Stimulated activated CD4-positive, alpha-beta T cell treated with anti-CD3 and anti-CD28 coated beads, Interleukin-2, amount 100 ng/mL, for 48 hours (primary cell): Measurements from ENCODE around the gene STK10.
A peak's percentile ranks its signal among the peaks of the same experiment; 100 is the strongest.
"Not testable (repeated sequence)": the region's sequence is repeated elsewhere in the genome, so short reads cannot be mapped to it uniquely, and the experiment has no call there.

Experiments used
- DNase-seq, 2 donors: peaks; one replicate each; pipeline ENCODE4 v3.0.0-alpha.2; 2020

The STK10 gene

GRCh38 chr5:172188033-172188892 is at the start of gene STK10:
Gene STK10, minus strand, starts transcription at chr5:172188224. Its CDS starts 182 bp downstream, at chr5:172188042.
- peak; percentile 79 to 82 for DNase-seq

GRCh38 chr5:172235827-172236736 is 48.1 kb upstream of the STK10 start:
- DNase-seq: no peak

DNA sequence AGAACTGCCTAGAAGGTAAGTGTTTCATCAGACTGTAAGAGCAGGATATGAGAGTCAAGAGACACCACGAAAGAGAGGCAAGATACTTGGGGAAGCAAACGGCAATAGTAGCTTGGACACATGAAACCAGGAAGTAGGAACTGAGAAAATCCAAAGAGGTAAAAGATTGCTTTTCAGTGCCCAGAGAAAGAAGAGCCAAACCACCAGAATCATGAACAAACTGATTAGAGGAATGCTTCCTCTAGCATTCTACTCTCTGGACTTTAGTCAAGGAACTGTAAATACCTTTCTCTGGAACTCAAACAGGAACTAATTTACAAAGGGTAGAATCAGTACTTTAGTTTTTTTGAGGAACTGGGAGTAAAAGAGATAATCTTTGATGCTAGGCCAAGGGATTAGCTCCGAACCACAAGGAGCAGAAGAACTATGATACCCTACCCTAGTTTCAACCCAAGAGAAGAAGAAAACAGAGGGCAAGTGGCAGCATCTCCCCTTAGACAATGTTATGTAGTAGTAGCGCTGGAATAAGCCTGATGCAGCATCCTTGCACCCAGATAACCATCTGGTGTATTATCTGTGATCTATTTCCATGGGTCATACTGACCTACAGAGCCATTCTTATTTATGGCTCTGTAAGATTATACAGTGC is 47.2 kb upstream of the STK10 start:
- no peak for DNase-seq

DNA sequence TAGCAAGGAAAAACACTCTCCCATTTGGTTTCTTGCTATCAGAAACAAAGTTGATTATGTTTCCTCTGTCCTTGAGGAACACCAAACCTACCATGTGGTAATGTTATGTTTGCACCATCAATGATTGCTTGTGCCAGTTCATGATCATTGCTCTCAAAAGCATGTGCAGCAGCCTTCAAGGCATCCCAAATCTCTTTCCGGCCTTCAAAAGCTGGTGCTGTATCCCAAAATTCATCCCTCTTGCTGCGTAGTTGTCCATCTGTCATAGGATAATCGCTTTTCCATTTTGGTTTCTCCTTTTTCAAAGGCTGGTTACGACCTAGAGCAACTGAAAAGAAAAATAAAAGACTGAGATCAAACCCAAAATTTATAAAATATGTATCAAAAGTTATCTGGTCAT is 46.0 kb upstream of the STK10 start:
- DNase-seq: no peak

DNA sequence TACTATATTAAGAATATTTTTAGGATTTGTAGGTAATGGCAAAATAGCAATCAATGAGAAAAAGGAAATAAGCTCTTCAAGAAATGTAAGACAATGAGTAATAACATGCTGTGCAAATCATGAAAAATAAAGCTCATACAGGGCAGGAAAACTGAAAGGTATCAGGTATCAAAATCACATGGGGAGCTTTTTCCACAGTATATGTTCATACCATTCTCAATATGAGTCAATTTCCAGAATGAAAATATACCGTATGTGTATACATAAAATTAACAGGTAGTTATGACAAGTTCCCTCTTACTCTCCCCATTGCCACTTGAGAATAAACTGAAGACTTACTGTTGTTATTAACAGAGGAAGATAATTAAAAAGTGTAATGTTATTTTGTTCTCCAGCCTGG is 41.9 kb upstream of the STK10 start:
- no peak for DNase-seq

DNA sequence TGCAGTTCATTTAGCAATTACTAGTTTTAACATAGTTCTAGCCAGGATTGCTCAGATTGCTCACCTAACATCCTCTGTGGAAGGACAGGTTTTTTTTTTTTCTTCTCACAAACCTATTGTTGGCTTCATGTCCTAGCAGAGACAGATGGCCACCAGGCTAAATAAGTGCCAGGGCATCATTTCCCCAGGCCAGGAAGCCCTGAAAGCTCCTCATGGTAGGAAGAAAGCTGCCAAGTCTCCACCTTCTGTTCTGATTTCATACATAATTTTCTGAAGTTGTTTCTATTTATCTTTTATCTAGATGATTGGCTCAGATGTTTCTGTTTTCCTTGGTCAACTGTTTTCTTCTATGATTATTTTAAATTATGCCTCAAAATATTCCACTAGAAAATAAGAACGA is 37.0 kb upstream of the STK10 start:
- DNase-seq: no peak

- peak; percentile 34 to 44 for DNase-seq
Measured at GRCh38 chr5:172223901-172224873, 36.2 kb upstream of the STK10 start.

DNA sequence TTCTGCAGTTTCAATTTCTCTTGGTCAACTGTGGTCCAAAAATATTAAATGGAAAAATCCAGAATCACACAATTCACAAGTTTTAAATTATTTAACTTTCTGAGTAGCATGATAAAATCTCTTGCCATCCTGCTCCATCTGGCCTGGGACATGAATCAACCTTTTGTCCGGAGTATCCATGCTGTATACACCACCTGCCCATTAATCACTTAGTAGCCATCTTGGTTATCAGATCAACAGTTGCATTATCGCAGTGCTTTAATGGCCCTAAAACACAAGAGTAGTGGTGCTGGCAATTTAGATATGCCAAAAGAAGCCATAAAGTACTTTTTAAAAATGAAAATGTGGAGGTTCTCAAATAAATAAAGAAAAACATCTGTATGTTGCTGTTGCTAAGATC is 31.3 kb upstream of the STK10 start:
- no peak for DNase-seq

GRCh38 chr5:172216345-172216744 is 28.3 kb upstream of the STK10 start:
- DNase-seq: no peak

GRCh38 chr5:172213126-172213525 is 25.1 kb upstream of the STK10 start:
- no peak for DNase-seq

DNA sequence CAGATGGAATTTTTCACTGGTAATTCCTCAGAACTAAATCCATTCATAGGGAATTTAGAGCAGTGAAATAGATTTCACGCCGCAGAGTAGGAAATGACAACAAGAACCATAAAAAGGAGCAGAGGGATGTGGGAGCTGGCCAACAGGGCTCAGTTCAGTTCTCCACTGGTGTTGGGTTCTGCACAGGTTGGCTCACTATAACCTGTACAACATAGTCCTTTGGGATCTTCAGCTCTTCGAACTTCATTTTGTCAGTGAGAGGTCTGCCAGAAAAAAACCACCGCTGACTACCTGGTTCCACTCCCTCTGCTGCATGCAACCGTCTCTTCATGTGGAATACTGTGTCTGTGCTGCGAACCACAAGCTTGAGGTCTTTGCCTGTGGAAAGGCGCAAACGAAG is 23.7 kb upstream of the STK10 start:
- DNase-seq: no peak

GRCh38 chr5:172209714-172210113 is 21.7 kb upstream of the STK10 start:
- DNase-seq: no peak

GRCh38 chr5:172207511-172207910 is 19.5 kb upstream of the STK10 start:
- DNase-seq: no peak

GRCh38 chr5:172205984-172206383 is 18.0 kb upstream of the STK10 start:
- DNase-seq: not testable (repeated sequence)

GRCh38 chr5:172200476-172200875 is 12.5 kb upstream of the STK10 start:
- DNase-seq: no peak

- DNase-seq: no peak
Measured at GRCh38 chr5:172199446-172199845, 11.4 kb upstream of the STK10 start.

DNA sequence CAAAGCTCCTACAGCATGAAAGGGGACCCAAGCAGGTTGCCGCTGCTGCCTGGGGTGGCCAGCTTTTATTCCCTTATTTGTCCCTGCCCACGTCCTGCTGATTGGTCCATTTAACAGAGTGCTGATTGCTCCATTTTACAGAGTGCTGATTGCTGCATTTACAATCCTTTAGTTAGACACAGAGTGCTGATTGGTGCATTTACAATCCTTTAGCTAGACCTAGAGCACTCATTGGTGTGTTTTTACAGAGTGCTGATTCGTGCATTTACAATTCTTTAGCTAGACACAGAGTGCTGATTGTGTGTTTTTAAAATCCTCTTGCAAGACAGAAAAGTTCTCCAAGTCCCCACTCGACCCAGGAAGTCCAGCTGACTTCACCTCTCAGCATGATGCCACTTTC is 9.8 kb upstream of the STK10 start:
- not testable (repeated sequence) for DNase-seq

DNA sequence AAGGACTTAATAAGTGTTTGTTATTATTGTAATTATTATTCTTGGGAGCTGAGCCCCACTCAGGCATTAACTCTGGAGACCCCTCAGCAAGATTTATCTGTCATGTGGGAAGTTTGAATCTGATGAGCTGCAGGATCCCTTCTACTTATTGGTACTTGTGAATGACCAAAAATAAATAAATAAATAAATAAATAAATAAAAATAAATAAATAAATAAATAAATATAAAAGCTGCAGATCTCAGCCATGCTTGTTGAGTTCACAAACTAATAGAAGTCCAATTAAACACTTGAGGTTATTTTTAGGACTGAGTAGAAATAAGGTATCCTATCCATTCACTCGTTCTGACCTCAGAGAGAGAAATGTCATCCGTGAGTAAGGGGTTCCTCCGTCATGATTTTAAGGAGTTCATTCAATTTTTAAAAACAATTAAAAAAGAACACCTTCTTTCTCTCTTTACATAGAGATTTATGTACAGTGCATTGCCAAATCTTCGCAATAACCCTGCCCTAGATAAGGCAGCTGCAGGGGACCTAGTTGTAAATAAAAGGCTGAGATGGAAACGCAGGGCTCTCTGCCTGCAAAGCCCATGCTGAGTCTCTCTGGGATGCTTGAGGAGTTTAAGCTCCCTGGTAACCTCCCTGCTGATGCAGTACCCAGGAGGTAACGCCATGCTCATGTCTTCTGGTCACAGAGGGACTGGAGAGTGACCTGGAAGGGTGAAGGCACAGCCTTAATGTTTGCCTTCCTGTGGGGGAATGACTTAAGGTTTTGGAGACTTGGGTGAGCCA is 7.2 kb upstream of the STK10 start:
- DNase-seq: no peak

- DNase-seq: no peak
Measured at GRCh38 chr5:172193872-172194271, 5.8 kb upstream of the STK10 start, which contains the start of gene EFCAB9. Gene EFCAB9, plus strand, starts transcription at chr5:172194172. Its CDS starts 1 bp downstream, at chr5:172194173.

GRCh38 chr5:172189693-172190296 is 1.8 kb upstream of the STK10 start:
- no peak for DNase-seq
